Measurements from ENCODE around the gene PPIL6.
"Not testable (repeated sequence)": the region's sequence is repeated elsewhere in the genome, so short reads cannot be mapped to it uniquely, and the experiment has no call there.

Gene PPIL6

GRCh38 chr6:109370336-109370735 is 70.1 kb downstream of the PPIL6 start:
- no peak for FAIRE-seq
- DNase-seq (ENCODE audit: insufficient read length, low spot score), result no peak

- no peak for DNase-seq (ENCODE audit: insufficient read length, low spot score)
- no peak for FAIRE-seq
These were observed 70.7 kb downstream of the PPIL6 start for GRCh38 chr6:109369728-109370127.

GRCh38 chr6:109364382-109365078 is 75.9 kb downstream of the PPIL6 start:
- FAIRE-seq, result not testable (repeated sequence)

GRCh38 chr6:109363753-109364152 is 76.7 kb downstream of the PPIL6 start:
- FAIRE-seq, result no peak
- no peak for DNase-seq (ENCODE audit: insufficient read length, low spot score)

More at GRCh38 chr6:109364382-109365078, 75.9 kb downstream of the PPIL6 start:
- not testable (repeated sequence) for DNase-seq (ENCODE audit: insufficient read length, low spot score)

GRCh38 chr6:109362102-109362884 is 78.1 kb downstream of the PPIL6 start:
- DNase-seq (ENCODE audit: insufficient read length, low spot score), result no peak

GRCh38 chr6:109360791-109361190 is 79.6 kb downstream of the PPIL6 start:
- FAIRE-seq (no peak), DNase-seq (ENCODE audit: insufficient read length, low spot score) (no peak)

More at GRCh38 chr6:109362102-109362884, 78.1 kb downstream of the PPIL6 start:
- FAIRE-seq, result no peak

- FAIRE-seq, result no peak
- DNase-seq (ENCODE audit: insufficient read length, low spot score), result no peak
These were observed 80.1 kb downstream of the PPIL6 start for GRCh38 chr6:109360281-109360680.

GRCh38 chr6:109359248-109359647 is 81.2 kb downstream of the PPIL6 start:
- FAIRE-seq (no peak), DNase-seq (ENCODE audit: insufficient read length, low spot score) (no peak)

- no peak for FAIRE-seq
- no peak for DNase-seq (ENCODE audit: insufficient read length, low spot score)
These were observed 82.2 kb downstream of the PPIL6 start for GRCh38 chr6:109358204-109358603.

GRCh38 chr6:109356237-109356636 is 84.2 kb downstream of the PPIL6 start:
- FAIRE-seq, result no peak
- no peak for DNase-seq (ENCODE audit: insufficient read length, low spot score)

GRCh38 chr6:109351231-109352130 is 88.9 kb downstream of the PPIL6 start:
- DNase-seq (ENCODE audit: insufficient read length, low spot score) (no peak), FAIRE-seq (no peak)

- DNase-seq (ENCODE audit: insufficient read length, low spot score) (no peak), FAIRE-seq (no peak)
These were observed 90.9 kb downstream of the PPIL6 start for GRCh38 chr6:109349419-109349987.

GRCh38 chr6:109348226-109348625 is 92.2 kb downstream of the PPIL6 start:
- FAIRE-seq (no peak), DNase-seq (ENCODE audit: insufficient read length, low spot score) (no peak)

GRCh38 chr6:109347779-109348178 is 92.6 kb downstream of the PPIL6 start:
- DNase-seq (ENCODE audit: insufficient read length, low spot score) (no peak), FAIRE-seq (no peak)

GRCh38 chr6:109345986-109346385 is 94.4 kb downstream of the PPIL6 start:
- FAIRE-seq (no peak), DNase-seq (ENCODE audit: insufficient read length, low spot score) (no peak)

- DNase-seq (ENCODE audit: insufficient read length, low spot score), result no peak
These were observed 96.2 kb downstream of the PPIL6 start for GRCh38 chr6:109344226-109344625.

GRCh38 chr6:109343518-109343917 is 96.9 kb downstream of the PPIL6 start:
- DNase-seq (ENCODE audit: insufficient read length, low spot score), result no peak
- no peak for FAIRE-seq

More at GRCh38 chr6:109344226-109344625, 96.2 kb downstream of the PPIL6 start:
- FAIRE-seq, result no peak

- FAIRE-seq, result no peak
- no peak for DNase-seq (ENCODE audit: insufficient read length, low spot score)
These were observed 97.5 kb downstream of the PPIL6 start for GRCh38 chr6:109342911-109343310.

GRCh38 chr6:109342506-109342905 is 97.9 kb downstream of the PPIL6 start:
- DNase-seq (ENCODE audit: insufficient read length, low spot score), result no peak
- FAIRE-seq, result no peak

- DNase-seq (ENCODE audit: insufficient read length, low spot score) (no peak), FAIRE-seq (no peak)
These were observed 99.6 kb downstream of the PPIL6 start for GRCh38 chr6:109340811-109341210.

All from GM19239 (cell line).